Left lung (tissue), 10 donors: ENCODE measurements around the gene METTL16. TPM values are rescaled to one million over a fixed set of nuclear protein-coding genes. Genes with fewer than 3 reads are reported as not detected.
"Not testable (repeated sequence)": the region's sequence is repeated elsewhere in the genome, so short reads cannot be mapped to it uniquely, and the experiment has no call there.

ENCODE experiments used
- ATAC-seq: fragments of 200-7000 bp; cut with Tn5 transposase; one replicate; pipeline ENCODE4 v1.9.1; 2020; ENCODE audit warnings: moderate library complexity
- DNase-seq, 4 donors: peaks; one replicate each; pipeline ENCODE4 v3.0.0-alpha.2; 2013 to 2020
- H3K27ac ChIP-seq, 2 donors: fragments of 200-600 bp; sonication (generic) in 1 of 2; one replicate each; pipeline versions ENCODE4 v1.5.0 to v1.8.0; 2020 to 2021
- H3K27me3 ChIP-seq, 2 donors: fragments of 200-600 bp; sonication (generic) in 1 of 2; one replicate each; pipeline versions ENCODE4 v1.5.0 to v1.8.0; 2020 to 2021
- H3K36me3 ChIP-seq, 2 donors: fragments of 200-600 bp; sonication (generic) in 1 of 2; one replicate each; pipeline versions ENCODE4 v1.5.0 to v1.8.0; 2020 to 2021
- H3K4me1 ChIP-seq, 2 donors: fragments of 200-600 bp; one replicate each; pipeline ENCODE4 v1.8.0; 2021
- H3K4me3 ChIP-seq, 2 donors: fragments of 200-600 bp; sonication (generic) in 1 of 2; one replicate each; pipeline versions ENCODE4 v1.5.0 to v1.8.0; 2020 to 2021; ENCODE audit warnings: mild to moderate bottlenecking in 1 of 2
- H3K9me3 ChIP-seq, 2 donors: fragments of 200-600 bp; sonication (generic) in 1 of 2; one replicate each; pipeline versions ENCODE4 v1.5.0 to v1.8.0; 2020 to 2021
- CTCF ChIP-seq, 2 donors: fragments of 200-600 bp; sonication (generic) in 1 of 2; IDR thresholded peaks; one replicate each; pipeline versions ENCODE4 v1.5.0 to v1.8.0; 2021; ENCODE audit warnings: antibody characterized with exemption in 2 of 2
- intact Hi-C, 2 donors: fragments of 100-400 bp; cut with DNase I; formaldehyde crosslinking; loops; one replicate each; pipeline versions ENCODE4 v1.11.2 to v1.14.2; 2022
- polyA plus RNA-seq, 6 donors: library from polyadenylated mRNA; unstranded; fragments of 120-200 nt; gene quantifications; one replicate each; pipeline ENCODE4 v1.2.1, GENCODE V29; 2013; ENCODE audit not compliant: insufficient read length in 6 of 6
- total RNA-seq, 2 donors: library from RNA; stranded (reverse); fragmentation: NEBNext Ultra II Directional; extraction: Animal tissue kit (Norgen Biotek cat#: 25700); gene quantifications; one replicate each; pipeline ENCODE4 v1.2.1, GENCODE V29; 2021
- donor health status: DM: no; HTN: yes; CAD: no.
- donor health status: DM: no; HTN: no; CAD: no.

The METTL16 gene
- total and polyA plus RNA-seq, 8 donors: 25.1 to 51.8 (median 38.7) TPM

GRCh38 chr17:2453866-2454265, 57.8 kb downstream of the METTL16 start:
- no peak for TF ChIP-seq CTCF (IDR thresholded peaks at IDR 0.05)
- intact Hi-C loops: no loop called here
- DNase-seq (no peak), ATAC-seq (no peak)
- Histone ChIP-seq H3K27me3 (no peaks in the 10 kb centered on the region), H3K4me3 (no peak overlapping the region), H3K9me3 (no peaks in the 10 kb centered on the region), H3K36me3 (peaks cover 0 to 36% of the 10 kb centered on the region in 2 donors), H3K4me1 (peaks cover 0 to 17% of the 10 kb centered on the region in 2 donors), H3K27ac (no peak overlapping the region)

- intact Hi-C loops: no loop called here
- Histone ChIP-seq H3K27ac (no peak overlapping the region), H3K4me3 (no peak overlapping the region), H3K4me1 (peaks cover 0 to 17% of the 10 kb centered on the region in 2 donors), H3K9me3 (no peaks in the 10 kb centered on the region), H3K36me3 (peaks cover 0 to 31% of the 10 kb centered on the region in 2 donors), H3K27me3 (no peaks in the 10 kb centered on the region)
- TF ChIP-seq CTCF (IDR thresholded peaks at IDR 0.05): no peak
- DNase-seq (no peak), ATAC-seq (no peak)
These were observed 58.4 kb downstream of the METTL16 start for GRCh38 chr17:2453325-2453724.

- DNase-seq: no peak
- no peak for ATAC-seq
- Histone ChIP-seq H3K9me3 (no peaks in the 10 kb centered on the region), H3K27ac (no peak overlapping the region), H3K4me1 (peaks cover 0 to 17% of the 10 kb centered on the region in 2 donors), H3K4me3 (no peak overlapping the region), H3K27me3 (no peaks in the 10 kb centered on the region), H3K36me3 (peaks cover 0 to 27% of the 10 kb centered on the region in 2 donors)
- intact Hi-C loops: no loop called here
- no peak for TF ChIP-seq CTCF (IDR thresholded peaks at IDR 0.05)
These were observed 59.4 kb downstream of the METTL16 start for GRCh38 chr17:2452216-2452750.

GRCh38 chr17:2450016-2450650, 61.6 kb downstream of the METTL16 start:
- Histone ChIP-seq H3K27ac (no peak overlapping the region), H3K36me3 (peaks cover 0 to 10% of the 10 kb centered on the region in 2 donors), H3K27me3 (no peaks in the 10 kb centered on the region), H3K4me3 (no peak overlapping the region), H3K9me3 (peaks cover 0 to 4% of the 10 kb centered on the region in 2 donors), H3K4me1 (peaks cover 0 to 17% of the 10 kb centered on the region in 2 donors)
- intact Hi-C loops: no loop called here
- DNase-seq (no peak), ATAC-seq (no peak)
- TF ChIP-seq CTCF (IDR thresholded peaks at IDR 0.05): no peak

- ATAC-seq (no peak), DNase-seq (no peak)
- H3K27ac ChIP-seq: no peak overlapping the region
- peaks cover 0 to 9% of the 10 kb centered on the region in 2 donors for H3K36me3 ChIP-seq
- no peak for TF ChIP-seq CTCF (IDR thresholded peaks at IDR 0.05)
- H3K4me1 ChIP-seq: peaks cover 0 to 17% of the 10 kb centered on the region in 2 donors
- H3K27me3 ChIP-seq: no peaks in the 10 kb centered on the region
- H3K9me3 ChIP-seq: peaks cover 0 to 4% of the 10 kb centered on the region in 2 donors
- no peak overlapping the region for H3K4me3 ChIP-seq
- intact Hi-C loops: no loop called here
These were observed 62.2 kb downstream of the METTL16 start for GRCh38 chr17:2449486-2449885.

- H3K4me3 ChIP-seq, ATAC-seq, H3K36me3 ChIP-seq, H3K27me3 ChIP-seq, intact Hi-C loops, H3K9me3 ChIP-seq, H3K27ac ChIP-seq, DNase-seq: not testable (repeated sequence)
- H3K4me1 ChIP-seq: peaks cover 0 to 17% of the 10 kb centered on the region in 2 donors
These were observed 64.2 kb downstream of the METTL16 start for GRCh38 chr17:2447479-2447878.
